Measurements from ENCODE around the gene BCR. TPM values are rescaled to one million over a fixed set of nuclear protein-coding genes. Genes with fewer than 3 reads are reported as not detected.

The BCR gene
- total RNA-seq, 3 donors from 2014 or later = 25.3 to 44.6 (median 35.1) TPM

DNA sequence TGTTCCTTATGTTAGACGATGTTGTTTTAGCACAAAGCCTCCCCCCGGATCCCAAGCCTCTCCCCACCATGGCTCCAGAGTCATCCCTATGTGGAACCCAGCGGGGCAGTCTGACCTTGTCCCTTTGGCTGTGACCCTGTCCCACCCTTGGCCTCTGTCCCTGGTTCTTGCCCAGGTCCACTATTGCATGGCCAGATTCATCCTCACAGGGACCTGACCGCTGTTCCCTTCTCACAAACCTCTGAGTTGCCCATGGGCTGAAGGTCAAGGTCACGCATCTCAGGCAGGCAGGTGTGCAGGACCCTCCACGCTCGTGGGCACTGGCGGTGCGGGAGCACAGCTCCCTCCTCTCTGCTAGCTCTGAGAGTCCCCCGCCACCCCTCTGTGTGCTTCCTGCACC lies 39.0 kb downstream of the BCR start:
- Histone ChIP-seq H3K27me3 (no peaks in the 10 kb centered on the region), H3K36me3 (no peaks in the 10 kb centered on the region), H3K4me1 (peaks cover 11 to 14% of the 10 kb centered on the region in 2 donors), H3K4me3 (no peak overlapping the region), H3K9me3 (no peaks in the 10 kb centered on the region), H3K27ac (peak overlapping the region in 1 of 2 donors; percentile 78)
- intact Hi-C loops (cut with DNase I; ENCODE audit: low total_unique reads) = no loop called here
- TF ChIP-seq POLR2A (IDR thresholded peaks at IDR 0.05) (no peak), POLR2AphosphoS5 (IDR thresholded peaks at IDR 0.05) (no peak), CTCF (IDR thresholded peaks at IDR 0.05) (no peak)
- no peak for DNase-seq (ENCODE audit: low spot score in 2 of 2)

GRCh38 chr22:23219822-23220484 lies 39.6 kb downstream of the BCR start:
- Histone ChIP-seq H3K4me3 (no peak overlapping the region), H3K36me3 (no peaks in the 10 kb centered on the region), H3K4me1 (peaks cover 11 to 14% of the 10 kb centered on the region in 2 donors), H3K27me3 (no peaks in the 10 kb centered on the region), H3K27ac (peak overlapping the region in 1 of 2 donors; percentile 78), H3K9me3 (no peaks in the 10 kb centered on the region)
- DNase-seq (ENCODE audit: low spot score in 2 of 2) = no peak
- intact Hi-C loops (cut with DNase I; ENCODE audit: low total_unique reads) = no loop called here
- no peak for TF ChIP-seq POLR2AphosphoS5 (IDR thresholded peaks at IDR 0.05)
- no peak for TF ChIP-seq POLR2A (IDR thresholded peaks at IDR 0.05)
- no peak for TF ChIP-seq CTCF (IDR thresholded peaks at IDR 0.05)

DNA sequence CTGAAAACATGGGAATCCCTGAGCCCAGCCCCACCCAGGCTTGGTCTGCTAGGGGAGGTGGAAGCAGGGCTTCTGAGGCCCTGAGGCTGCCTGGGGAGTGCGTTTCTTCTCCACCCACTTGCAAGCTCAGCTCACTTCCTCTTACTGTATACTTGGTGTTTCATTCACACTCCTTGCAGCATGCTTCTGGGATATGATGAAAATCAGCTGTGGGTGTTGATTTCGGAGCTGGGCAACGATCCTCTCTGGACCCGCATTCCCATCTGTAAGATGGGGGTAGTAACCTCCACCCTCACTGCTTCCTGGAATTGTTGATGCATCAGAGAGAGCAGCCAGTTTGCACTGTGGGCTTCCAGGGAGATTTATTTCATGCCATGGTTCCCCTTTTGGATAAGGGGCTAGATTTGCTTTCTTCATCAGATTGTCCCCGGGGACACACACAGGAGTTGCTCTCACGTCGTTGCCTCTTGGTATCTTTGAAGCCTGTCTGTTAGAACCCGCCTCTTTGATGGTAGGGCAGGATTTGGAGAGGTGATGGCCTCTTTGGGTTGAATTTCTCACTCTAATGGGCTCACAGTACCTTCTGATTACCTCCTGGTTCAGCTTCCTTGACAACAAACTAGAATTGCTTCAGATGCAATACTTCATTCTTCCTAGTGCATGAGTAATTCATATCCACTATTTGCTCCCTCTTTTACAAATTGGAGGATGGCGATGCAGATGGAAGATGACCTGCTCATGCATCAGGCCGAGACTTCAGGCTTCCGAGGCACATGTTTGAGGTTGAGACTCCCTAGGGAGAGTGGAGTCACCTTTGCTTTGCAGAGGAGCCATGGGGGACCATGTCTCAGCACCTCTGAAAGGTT lies 40.4 kb downstream of the BCR start:
- no peak for TF ChIP-seq CTCF (IDR thresholded peaks at IDR 0.05)
- no peak for TF ChIP-seq POLR2A (IDR thresholded peaks at IDR 0.05)
- no peak overlapping the region for H3K4me3 ChIP-seq
- H3K27me3 ChIP-seq = no peaks in the 10 kb centered on the region
- no peak for DNase-seq (ENCODE audit: low spot score in 2 of 2)
- peak overlapping the region in 1 of 2 donors; percentile 78 for H3K27ac ChIP-seq
- intact Hi-C loops (cut with DNase I; ENCODE audit: low total_unique reads) = loop anchor here (1.0 kb wide), 1 partner anchor 28 kb away; no protein-coding TSS in a partner anchor
- H3K36me3 ChIP-seq = no peaks in the 10 kb centered on the region
- H3K4me1 ChIP-seq = peaks cover 12 to 14% of the 10 kb centered on the region in 2 donors
- no peaks in the 10 kb centered on the region for H3K9me3 ChIP-seq

GRCh38 chr22:23221351-23221804 lies 41.1 kb downstream of the BCR start:
- Histone ChIP-seq H3K4me1 (peaks cover 14 to 15% of the 10 kb centered on the region in 2 donors), H3K27ac (no peak overlapping the region), H3K4me3 (no peak overlapping the region), H3K9me3 (no peaks in the 10 kb centered on the region), H3K27me3 (no peaks in the 10 kb centered on the region), H3K36me3 (no peaks in the 10 kb centered on the region)
- intact Hi-C loops (cut with DNase I; ENCODE audit: low total_unique reads) = loop anchor here (1.0 kb wide), 1 partner anchor 27 kb away; no protein-coding TSS in a partner anchor
- no peak for TF ChIP-seq CTCF (IDR thresholded peaks at IDR 0.05)
- TF ChIP-seq POLR2A (IDR thresholded peaks at IDR 0.05) = no peak
- TF ChIP-seq POLR2AphosphoS5 (IDR thresholded peaks at IDR 0.05) = no peak
- no peak for DNase-seq (ENCODE audit: low spot score in 2 of 2)
